Measurements from ENCODE around the gene NLRP1.

NLRP1 gene

DNA sequence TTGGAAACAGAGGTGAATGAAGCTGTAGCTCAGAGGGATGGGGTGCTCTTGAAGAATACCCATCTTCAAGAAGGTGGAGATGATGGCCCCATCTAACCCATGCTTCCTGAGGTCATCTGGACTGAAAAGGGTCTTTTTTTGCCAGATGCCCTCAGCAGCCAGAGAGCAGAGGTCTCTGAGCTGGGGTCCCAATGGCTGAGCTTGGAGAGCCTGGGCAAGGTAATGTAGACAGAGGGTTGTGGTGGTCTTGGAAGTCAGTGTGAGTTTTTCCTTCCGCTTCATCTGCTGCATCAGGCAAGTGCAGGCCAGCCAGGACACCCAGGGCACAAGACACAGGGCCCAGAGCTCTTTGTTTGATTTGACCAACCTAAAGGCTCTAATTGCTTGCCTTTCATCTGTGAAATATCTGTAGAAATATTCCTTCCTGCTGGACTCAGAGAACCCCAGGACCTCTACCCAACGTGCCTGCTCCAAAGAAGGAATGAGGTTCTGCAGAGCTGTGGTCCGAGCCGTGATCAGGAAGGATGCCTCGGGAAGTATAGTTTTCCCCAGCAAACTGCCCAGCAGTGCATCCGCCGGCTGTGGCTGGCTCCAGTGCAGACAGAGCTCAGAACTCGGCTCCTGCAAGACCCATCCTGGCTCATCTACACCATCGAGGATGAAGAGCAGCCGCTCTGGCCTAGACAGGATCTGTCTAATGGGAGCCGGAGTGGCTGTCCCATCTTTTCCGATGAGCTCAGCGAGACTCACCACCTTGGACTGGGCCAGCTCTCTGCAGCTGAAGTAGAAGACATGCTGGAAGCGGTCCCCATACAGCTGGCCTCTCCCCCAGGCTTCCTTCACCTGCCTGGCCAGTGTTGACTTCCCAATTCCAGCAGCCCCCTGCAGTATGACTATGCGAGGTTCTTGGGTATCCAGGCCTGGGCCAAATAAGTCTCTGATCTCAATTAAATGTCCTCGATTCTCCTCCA lies 25.2 kb downstream of the NLRP1 start:
- no peak for TF ChIP-seq CTCF (IDR thresholded peaks at IDR 0.05; ENCODE audit: low read depth, low read length, missing control alignments)
- no peak overlapping the region for H3K4me3 ChIP-seq (ENCODE audit: low read depth, low read length)
- in situ Hi-C loops (cut with HindIII; ENCODE audit: low sequenced_read_pairs), result no loop called here
- no peak for DNase-seq (ENCODE audit: low read depth)

- in situ Hi-C loops (cut with HindIII; ENCODE audit: low sequenced_read_pairs), result no loop called here
- no peak overlapping the region for H3K4me3 ChIP-seq (ENCODE audit: low read depth, low read length)
- no peak for TF ChIP-seq CTCF (IDR thresholded peaks at IDR 0.05; ENCODE audit: low read depth, low read length, missing control alignments)
- DNase-seq (ENCODE audit: low read depth), result no peak
These were observed 26.3 kb downstream of the NLRP1 start for GRCh38 chr17:5557990-5558389.

GRCh38 chr17:5557485-5557884 lies 26.8 kb downstream of the NLRP1 start:
- TF ChIP-seq CTCF (IDR thresholded peaks at IDR 0.05; ENCODE audit: low read depth, low read length, missing control alignments), result no peak
- peak; percentile 18 for DNase-seq (ENCODE audit: low read depth)
- no peak overlapping the region for H3K4me3 ChIP-seq (ENCODE audit: low read depth, low read length)
- in situ Hi-C loops (cut with HindIII; ENCODE audit: low sequenced_read_pairs), result no loop called here

DNA sequence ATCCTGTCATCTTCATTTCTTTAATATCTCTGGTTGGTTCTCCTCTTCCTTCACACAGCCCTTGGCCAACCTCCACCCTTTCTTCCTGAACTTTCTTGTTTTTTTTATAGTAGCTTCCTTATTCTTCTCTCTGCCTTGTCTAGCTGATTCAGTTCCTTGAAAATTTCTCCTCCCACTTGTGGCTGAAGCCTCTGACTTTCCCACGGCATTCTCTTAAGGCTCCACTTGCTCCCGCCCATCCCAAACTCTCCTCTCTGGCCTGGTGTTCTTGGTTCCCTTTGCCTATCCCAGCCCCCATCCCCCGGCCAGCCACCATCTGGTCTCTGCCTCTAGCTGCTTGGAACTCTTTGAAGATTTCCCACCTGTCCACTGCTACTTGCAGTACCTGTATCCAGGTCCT lies 29.1 kb downstream of the NLRP1 start:
- no peak for DNase-seq (ENCODE audit: low read depth)
- in situ Hi-C loops (cut with HindIII; ENCODE audit: low sequenced_read_pairs), result no loop called here
- no peak overlapping the region for H3K4me3 ChIP-seq (ENCODE audit: low read depth, low read length)
- no peak for TF ChIP-seq CTCF (IDR thresholded peaks at IDR 0.05; ENCODE audit: low read depth, low read length, missing control alignments)

- in situ Hi-C loops (cut with HindIII; ENCODE audit: low sequenced_read_pairs), result no loop called here
- no peak for DNase-seq (ENCODE audit: low read depth)
- no peak for TF ChIP-seq CTCF (IDR thresholded peaks at IDR 0.05; ENCODE audit: low read depth, low read length, missing control alignments)
- H3K4me3 ChIP-seq (ENCODE audit: low read depth, low read length), result no peak overlapping the region
These were observed 30.8 kb downstream of the NLRP1 start for GRCh38 chr17:5553479-5553878.

DNA sequence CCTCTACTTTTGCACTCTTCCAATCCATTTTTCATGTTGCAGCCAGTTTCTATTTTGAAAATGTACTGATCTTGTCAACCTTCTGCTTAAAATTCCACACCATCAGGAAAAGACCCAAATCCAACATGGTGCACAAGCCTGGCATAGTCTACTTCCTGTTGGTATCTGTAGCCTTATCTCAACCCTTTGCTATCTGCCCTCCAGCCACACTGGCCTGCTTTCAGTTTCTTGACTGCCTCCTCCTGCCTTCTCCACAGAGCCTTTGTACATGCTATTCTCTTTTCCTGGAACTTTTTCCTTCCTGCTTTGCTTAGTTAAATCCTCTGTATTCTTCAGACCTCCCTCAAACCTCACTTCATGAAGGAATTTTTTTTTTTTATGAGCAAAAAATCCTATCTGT lies 31.5 kb downstream of the NLRP1 start:
- TF ChIP-seq CTCF (IDR thresholded peaks at IDR 0.05; ENCODE audit: low read depth, low read length, missing control alignments), result no peak
- DNase-seq (ENCODE audit: low read depth), result no peak
- H3K4me3 ChIP-seq (ENCODE audit: low read depth, low read length), result no peak overlapping the region
- in situ Hi-C loops (cut with HindIII; ENCODE audit: low sequenced_read_pairs), result no loop called here
